Activated CD8-positive, alpha-beta T cell treated with anti-CD3 and anti-CD28 coated beads for 36 hours (primary cell): Measurements from ENCODE around the gene PUM2. TPM values are rescaled to one million over a fixed set of nuclear protein-coding genes. Genes with fewer than 3 reads are reported as not detected.

Source experiments
- ATAC-seq: fragments of 200-7000 bp; cut with Tn5 transposase; one replicate; pipeline ENCODE4 v1.10.0; 2021; ENCODE audit warnings: mild to moderate bottlenecking, moderate library complexity
- CTCF ChIA-PET: fragments of 350-600 bp; sonication (Branson Sonifier 250); formaldehyde crosslinking; loops from one replicate; lab custom pipeline; 2021; ENCODE audit warnings: antibody characterized with exemption; lab: Charles Lee
- POLR2A ChIA-PET: fragments of 350-600 bp; sonication (Branson Sonifier 250); formaldehyde crosslinking; loops from one replicate; lab custom pipeline; 2021; ENCODE audit warnings: antibody characterized with exemption; lab: Charles Lee
- DNase-seq: peaks from one replicate; pipeline ENCODE4 v3.0.0-alpha.2; 2020
- H3K27ac Mint-ChIP-seq: one replicate; pipeline ENCODE4 v1.8.0; 2021; ENCODE audit warnings: mild to moderate bottlenecking, mixed read lengths
- H3K27me3 Mint-ChIP-seq: one replicate; pipeline ENCODE4 v1.8.0; 2021; ENCODE audit warnings: mixed read lengths
- H3K36me3 Mint-ChIP-seq: one replicate; pipeline ENCODE4 v1.8.0; 2021; ENCODE audit warnings: low read depth, mixed read lengths
- H3K4me1 Mint-ChIP-seq: one replicate; pipeline ENCODE4 v1.8.0; 2021; ENCODE audit warnings: low read depth, mixed read lengths
- H3K4me3 Mint-ChIP-seq: one replicate; pipeline ENCODE4 v1.8.0; 2021; ENCODE audit warnings: mild to moderate bottlenecking, moderate library complexity, mixed read lengths
- H3K9me3 Mint-ChIP-seq: one replicate; pipeline ENCODE4 v1.8.0; 2021; ENCODE audit warnings: mixed read lengths
- CTCF ChIP-seq: fragments of 200-600 bp; IDR thresholded peaks from one replicate; pipeline ENCODE4 v1.8.0; 2022; ENCODE audit warnings: antibody characterized with exemption, mild to moderate bottlenecking
- intact Hi-C: fragments of 100-400 bp; cut with micrococcal nuclease; formaldehyde crosslinking; loops from one replicate; pipeline ENCODE4 v1.10.0; 2022
- total RNA-seq, 2 experiments: library from RNA; stranded (reverse); gene quantifications; one replicate each; pipeline ENCODE4 v1.2.3, GENCODE V29; 2021

PUM2 gene
- total RNA-seq, 2 experiments from 2014 or later = 104 TPM

GRCh38 chr2:20227894-20228505, 122.6 kb downstream of the PUM2 start:
- no peak for TF ChIP-seq CTCF
- no peaks in the 10 kb centered on the region for H3K4me1 Mint-ChIP-seq
- intact Hi-C loops = no loop called here
- no peak for ATAC-seq
- no peak overlapping the region for H3K4me3 Mint-ChIP-seq
- no peak overlapping the region for H3K27ac Mint-ChIP-seq
- ChIA-PET POLR2A (no interaction called here), CTCF (no interaction called here)
- H3K9me3 Mint-ChIP-seq = no peaks in the 10 kb centered on the region
- DNase-seq = no peak
- peaks cover 34% of the 10 kb centered on the region for H3K27me3 Mint-ChIP-seq
- H3K36me3 Mint-ChIP-seq = no peaks in the 10 kb centered on the region

- no peak for ATAC-seq
- ChIA-PET POLR2A (no interaction called here), CTCF (interaction anchor here (0.6 to 2.1 kb wide), 12 partner anchors 8 to 221 kb away, joined by 3 to 8 read pairs (median 4); partner anchors contain the start of gene RHOB)
- TF ChIP-seq CTCF = no peak
- Mint-ChIP-seq H3K4me3 (no peak overlapping the region), H3K9me3 (no peaks in the 10 kb centered on the region), H3K27ac (no peak overlapping the region), H3K36me3 (no peaks in the 10 kb centered on the region), H3K27me3 (peaks cover 48% of the 10 kb centered on the region), H3K4me1 (no peaks in the 10 kb centered on the region)
- DNase-seq = no peak
- intact Hi-C loops = no loop called here
Observed at GRCh38 chr2:20226152-20226545, 124.5 kb downstream of the PUM2 start.

GRCh38 chr2:20225294-20226151, 125.1 kb downstream of the PUM2 start:
- DNase-seq (peak; percentile 54), ATAC-seq (peak; percentile 77)
- H3K27ac Mint-ChIP-seq = no peak overlapping the region
- peak; percentile 29 for TF ChIP-seq CTCF
- no peaks in the 10 kb centered on the region for H3K36me3 Mint-ChIP-seq
- CTCF ChIA-PET = interaction anchor here (0.6 to 2.1 kb wide), 20 partner anchors 9 to 222 kb away, joined by 3 to 8 read pairs (median 4); partner anchors contain the start of gene RHOB
- peak overlapping the region; percentile 57 for H3K4me3 Mint-ChIP-seq
- POLR2A ChIA-PET = no interaction called here
- no peaks in the 10 kb centered on the region for H3K4me1 Mint-ChIP-seq
- intact Hi-C loops = no loop called here
- H3K27me3 Mint-ChIP-seq = peaks cover 48% of the 10 kb centered on the region
- H3K9me3 Mint-ChIP-seq = no peaks in the 10 kb centered on the region

- CTCF ChIA-PET = interaction anchor here (0.8 to 2.1 kb wide), 15 partner anchors 10 to 222 kb away, joined by 3 to 8 read pairs (median 4); partner anchors contain the start of gene RHOB
- H3K9me3 Mint-ChIP-seq = no peaks in the 10 kb centered on the region
- no peaks in the 10 kb centered on the region for H3K4me1 Mint-ChIP-seq
- peaks cover 54% of the 10 kb centered on the region for H3K27me3 Mint-ChIP-seq
- POLR2A ChIA-PET = no interaction called here
- ATAC-seq = peak; percentile 18
- intact Hi-C loops = no loop called here
- DNase-seq = no peak
- TF ChIP-seq CTCF = no peak
- H3K27ac Mint-ChIP-seq = no peak within 1 kb of the TSS
- H3K4me3 Mint-ChIP-seq = peak within 1 kb of the TSS; percentile 57
- no peaks in the 10 kb centered on the region for H3K36me3 Mint-ChIP-seq
Observed at GRCh38 chr2:20224716-20225293, 125.8 kb downstream of the PUM2 start, which contains the start of gene SDC1. SDC1 (minus strand) TSS chr2:20225130; CDS start chr2:20224867, 263 bp downstream.
